Measurements from ENCODE around the gene ERBB2. TPM values are rescaled to one million over a fixed set of nuclear protein-coding genes. Genes with fewer than 3 reads are reported as not detected.

The ERBB2 gene
- total RNA-seq, 1 experiment from 2014 or later: 216 TPM

- H3K4me1 ChIP-seq (ENCODE audit: insufficient read depth, low read length): peaks cover under 1% of the 10 kb centered on the region; the same call in 1 of the 2 replicates
- Mint-ChIP-seq H3K4me1 (peaks cover 9 to 12% of the 10 kb centered on the region in 2 experiments), H3K9me3 (no peaks in the 10 kb centered on the region), H3K4me3 (no peak overlapping the region), H3K27ac (no peak overlapping the region), H3K36me3 (ENCODE audit: insufficient read depth in 1 of 3, low read depth in 3 of 3) (peaks cover 13 to 57% (median 50%) of the 10 kb centered on the region in 3 experiments; a peak in 6 of 7 replicates), H3K27me3 (ENCODE audit: low read depth) (no peaks in the 10 kb centered on the region)
- H3K79me1 ChIP-seq (ENCODE audit: insufficient read depth, low read depth, low read length, poor library complexity, severe bottlenecking): no peaks in the 10 kb centered on the region
- peaks cover 2% of the 10 kb centered on the region; the same call in 1 of the 2 replicates for H3K79me2 ChIP-seq (ENCODE audit: insufficient read depth, low read length)
- no peak overlapping the region for H3K4me2 ChIP-seq (ENCODE audit: insufficient read depth, insufficient read length, low read length)
- H3K14ac ChIP-seq (ENCODE audit: insufficient read depth, low read length): no peak overlapping the region
- H3K9me3 ChIP-seq (ENCODE audit: control insufficient read depth, low read depth, low read length): no peaks in the 10 kb centered on the region
- no peak overlapping the region for H3K4ac ChIP-seq (ENCODE audit: low read depth, low read length)
- no peak overlapping the region for H3K18ac ChIP-seq (ENCODE audit: insufficient read length, low read depth, low read length)
- no peaks in the 10 kb centered on the region for H3K27me3 ChIP-seq (ENCODE audit: insufficient read depth, low read length)
- TF ChIP-seq CTCF (conservative IDR thresholded peaks at IDR 0.05): no peak
- H2BK15ac ChIP-seq (ENCODE audit: low read depth, low read length): no peak overlapping the region
- H3K23me2 ChIP-seq (ENCODE audit: insufficient read length, low read depth, low read length, poor library complexity, severe bottlenecking): no peaks in the 10 kb centered on the region
- WGBS (ENCODE audit: extremely low coverage, insufficient read length, low lambda C conversion rate): no CpG with 5 or more reads among the region's 7 CpGs
- H3K27ac ChIP-seq (ENCODE audit: insufficient read length, low read depth, low read length): no peak overlapping the region
- H2BK12ac ChIP-seq (ENCODE audit: insufficient read length, low read depth, low read length): no peak overlapping the region
- H2BK20ac ChIP-seq (ENCODE audit: low read depth, low read length, poor library complexity, severe bottlenecking): no peak overlapping the region
- H2BK5ac ChIP-seq (ENCODE audit: insufficient read length, low read length): no peak overlapping the region
- H4K20me1 ChIP-seq (ENCODE audit: control insufficient read depth, insufficient read depth, insufficient read length): no peaks in the 10 kb centered on the region
- H3T11ph ChIP-seq (ENCODE audit: low read length): no peak overlapping the region
- H4K8ac ChIP-seq (replicated peaks; ENCODE audit: insufficient read length, low read depth, low read length): no peak overlapping the region
- H2AK5ac ChIP-seq (ENCODE audit: insufficient read length, low read length): no peak overlapping the region
- no peak overlapping the region for H3K9ac ChIP-seq (ENCODE audit: extremely low read depth, insufficient read length, low read length)
- H4K5ac ChIP-seq (ENCODE audit: insufficient read length, low read depth, low read length): no peak overlapping the region
- H4K91ac ChIP-seq (ENCODE audit: insufficient read length, low read depth, low read length): no peak overlapping the region
- H2BK120ac ChIP-seq (ENCODE audit: low read depth, low read length, poor library complexity, severe bottlenecking): no peak overlapping the region
- H2AFZ ChIP-seq (ENCODE audit: low read length): no peak overlapping the region
- no peak for DNase-seq
- no peak overlapping the region for H3K23ac ChIP-seq (ENCODE audit: insufficient read length, low read depth, low read length)
- H3K56ac ChIP-seq (ENCODE audit: insufficient read length, low read depth, low read length): no peak overlapping the region
These were observed 46.2 kb downstream of the ERBB2 start for GRCh38 chr17:39746145-39746461.
